Measurements from ENCODE around the gene VEGFB.

Gene VEGFB

DNA sequence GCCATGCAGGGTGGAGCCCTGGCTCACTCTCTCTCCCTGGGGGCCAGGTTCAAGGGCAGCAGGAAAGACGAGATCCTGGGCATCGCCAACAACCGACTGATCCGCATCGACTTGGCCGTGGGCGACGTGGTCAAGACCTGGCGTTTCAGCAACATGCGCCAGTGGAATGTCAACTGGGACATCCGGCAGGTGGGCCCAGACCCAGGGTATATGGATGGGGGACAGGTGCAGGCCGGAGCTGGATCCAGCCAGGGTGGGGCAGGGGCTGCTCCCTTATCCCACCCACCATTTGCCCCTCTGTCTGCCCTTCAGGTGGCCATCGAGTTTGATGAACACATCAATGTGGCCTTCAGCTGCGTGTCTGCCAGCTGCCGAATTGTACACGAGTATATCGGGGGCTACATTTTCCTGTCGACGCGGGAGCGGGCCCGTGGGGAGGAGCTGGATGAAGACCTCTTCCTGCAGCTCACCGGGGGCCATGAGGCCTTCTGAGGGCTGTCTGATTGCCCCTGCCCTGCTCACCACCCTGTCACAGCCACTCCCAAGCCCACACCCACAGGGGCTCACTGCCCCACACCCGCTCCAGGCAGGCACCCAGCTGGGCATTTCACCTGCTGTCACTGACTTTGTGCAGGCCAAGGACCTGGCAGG is 11.3 kb upstream of the VEGFB start:
- TF ChIP-seq ARNT (IDR thresholded peaks at IDR 0.05): no peak
- POLR2A ChIA-PET: interaction anchor here (0.6 to 2.5 kb wide), 3 partner anchors 12 to 38 kb away, joined by 3 to 8 read pairs (median 5); partner anchors contain the start of genes FKBP2 and STIP1

DNA sequence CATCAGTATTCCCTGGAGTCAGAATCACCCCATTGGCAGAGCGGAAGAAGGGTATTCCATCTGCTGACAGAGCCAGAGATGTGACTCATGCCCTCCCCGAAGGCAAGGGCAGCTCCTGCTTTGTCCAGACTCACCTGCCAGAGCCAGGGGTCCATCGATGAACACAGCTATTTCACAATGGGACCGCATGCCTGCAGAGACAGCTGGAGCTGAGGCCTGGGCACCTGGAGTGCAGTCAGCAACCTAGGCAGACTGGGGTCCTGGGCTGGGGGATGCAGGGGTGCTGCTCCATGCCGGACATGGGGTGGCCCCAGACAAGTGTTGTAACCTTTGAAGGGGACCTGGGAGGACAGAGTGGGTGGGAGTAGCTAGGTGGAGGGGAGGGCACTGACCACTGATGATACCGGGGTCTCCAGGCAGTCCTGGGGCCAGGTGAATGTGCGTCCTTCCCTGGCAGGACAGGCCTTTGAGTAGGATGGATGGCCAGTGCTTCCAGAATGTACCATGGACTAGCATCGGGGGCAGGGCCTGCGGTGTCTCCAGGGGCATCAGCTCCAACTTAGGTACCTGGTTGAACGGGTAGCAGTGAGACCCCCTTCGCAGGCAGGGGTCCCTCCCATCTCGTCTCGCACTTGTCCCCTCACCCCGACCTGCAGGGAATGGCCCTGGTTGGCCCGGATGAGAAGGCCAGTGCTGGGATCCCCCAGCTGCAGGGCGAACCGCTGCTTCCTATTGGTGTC is 10.1 kb upstream of the VEGFB start:
- ChIA-PET CTCF (interaction anchor here (0.6 to 1.7 kb wide), 2 partner anchors 20 to 77 kb away, joined by 3 to 4 read pairs; no protein-coding TSS in a partner anchor), POLR2A (interaction anchor here (0.5 to 2.5 kb wide), 8 partner anchors 9 to 47 kb away, joined by 3 to 8 read pairs (median 4); partner anchors contain the start of genes FKBP2, STIP1 and VEGFB)
- TF ChIP-seq, protein P1, sequence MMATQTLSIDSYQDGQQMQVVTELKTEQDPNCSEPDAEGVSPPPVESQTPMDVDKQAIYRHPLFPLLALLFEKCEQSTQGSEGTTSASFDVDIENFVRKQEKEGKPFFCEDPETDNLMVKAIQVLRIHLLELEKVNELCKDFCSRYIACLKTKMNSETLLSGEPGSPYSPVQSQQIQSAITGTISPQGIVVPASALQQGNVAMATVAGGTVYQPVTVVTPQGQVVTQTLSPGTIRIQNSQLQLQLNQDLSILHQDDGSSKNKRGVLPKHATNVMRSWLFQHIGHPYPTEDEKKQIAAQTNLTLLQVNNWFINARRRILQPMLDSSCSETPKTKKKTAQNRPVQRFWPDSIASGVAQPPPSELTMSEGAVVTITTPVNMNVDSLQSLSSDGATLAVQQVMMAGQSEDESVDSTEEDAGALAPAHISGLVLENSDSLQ (IDR thresholded peaks at IDR 0.05): no peak
- TF ChIP-seq NFRKB (IDR thresholded peaks at IDR 0.05) (no peak), LEF1 (IDR thresholded peaks at IDR 0.05; ENCODE audit: borderline replicate concordance) (no peak), TARDBP (IDR thresholded peaks at IDR 0.05) (no peak), SUZ12 (IDR thresholded peaks at IDR 0.05) (no peak), CTBP1 (IDR thresholded peaks at IDR 0.05; ENCODE audit: borderline replicate concordance) (no peak), FOXA1 (IDR thresholded peaks at IDR 0.05) (no peak), HDGF (IDR thresholded peaks at IDR 0.05; ENCODE audit: borderline replicate concordance) (no peak), SP1 (IDR thresholded peaks at IDR 0.05) (no peak), ZNF384 (IDR thresholded peaks at IDR 0.05) (no peak), L3MBTL2 (conservative IDR thresholded peaks at IDR 0.05) (no peak), FOXK2 (IDR thresholded peaks at IDR 0.05) (no peak)
- no peak for DNase-seq (ENCODE audit: extremely low spot score)

More for the DNA sequence above, 11.3 kb upstream of the VEGFB start:
- no peak for DNase-seq (ENCODE audit: extremely low spot score)
- CTCF ChIA-PET: interaction anchor here (1.7 kb wide), 1 partner anchor 19 kb away, joined by 4 read pairs; no protein-coding TSS in a partner anchor

DNA sequence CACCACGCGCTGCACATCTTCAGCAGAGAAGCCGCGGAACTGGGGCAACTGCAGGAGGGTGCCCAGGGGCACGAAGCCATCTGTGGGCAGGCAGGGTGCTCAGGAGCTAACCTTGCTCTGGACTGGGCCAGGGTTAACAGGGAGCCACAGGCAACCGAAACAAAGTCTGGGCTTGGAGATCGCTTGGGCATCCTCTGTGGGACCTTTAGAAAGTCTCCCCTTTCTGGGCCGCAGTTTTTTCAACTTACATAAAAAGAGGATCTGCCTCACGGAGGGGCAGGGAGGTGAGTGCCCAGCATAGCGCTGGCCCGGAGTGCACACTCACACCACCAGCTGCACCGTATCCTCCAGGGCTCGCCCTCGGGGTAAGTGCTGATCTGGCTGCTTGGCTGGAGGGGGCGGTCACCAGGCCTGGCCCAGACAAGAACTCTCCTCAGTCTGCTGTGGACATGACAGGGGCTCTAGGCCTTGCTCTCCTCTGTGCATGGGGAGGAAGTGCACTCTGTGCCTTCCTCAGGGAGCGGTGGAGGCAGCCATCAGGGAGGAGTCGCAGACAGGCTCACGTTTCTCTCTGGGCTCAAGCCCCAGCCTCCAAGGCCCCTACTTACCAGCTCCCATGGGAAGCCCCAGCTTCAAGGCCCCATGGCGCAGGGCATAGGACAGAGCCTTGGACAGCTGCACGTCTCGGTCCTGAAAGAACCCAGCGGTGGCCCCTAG is 9.3 kb upstream of the VEGFB start:
- ChIA-PET CTCF (interaction anchor here (0.6 kb wide), 1 partner anchor 37 kb away, joined by 5 read pairs; no protein-coding TSS in a partner anchor), POLR2A (interaction anchor here (0.9 to 2.5 kb wide), 4 partner anchors 9 to 40 kb away, joined by 3 to 8 read pairs (median 4); partner anchors contain the start of genes FKBP2, STIP1 and VEGFB)
- no peak for TF ChIP-seq ARNT (IDR thresholded peaks at IDR 0.05)
- TF ChIP-seq TARDBP (IDR thresholded peaks at IDR 0.05): no peak
- no peak for TF ChIP-seq BHLHE40 (IDR thresholded peaks at IDR 0.05; ENCODE audit: borderline replicate concordance)
- TF ChIP-seq L3MBTL2 (conservative IDR thresholded peaks at IDR 0.05): no peak
- TF ChIP-seq ZNF384 (IDR thresholded peaks at IDR 0.05): no peak
- no peak for TF ChIP-seq FOXM1 (IDR thresholded peaks at IDR 0.05; ENCODE audit: borderline replicate concordance)
- no peak for DNase-seq (ENCODE audit: extremely low spot score)

DNA sequence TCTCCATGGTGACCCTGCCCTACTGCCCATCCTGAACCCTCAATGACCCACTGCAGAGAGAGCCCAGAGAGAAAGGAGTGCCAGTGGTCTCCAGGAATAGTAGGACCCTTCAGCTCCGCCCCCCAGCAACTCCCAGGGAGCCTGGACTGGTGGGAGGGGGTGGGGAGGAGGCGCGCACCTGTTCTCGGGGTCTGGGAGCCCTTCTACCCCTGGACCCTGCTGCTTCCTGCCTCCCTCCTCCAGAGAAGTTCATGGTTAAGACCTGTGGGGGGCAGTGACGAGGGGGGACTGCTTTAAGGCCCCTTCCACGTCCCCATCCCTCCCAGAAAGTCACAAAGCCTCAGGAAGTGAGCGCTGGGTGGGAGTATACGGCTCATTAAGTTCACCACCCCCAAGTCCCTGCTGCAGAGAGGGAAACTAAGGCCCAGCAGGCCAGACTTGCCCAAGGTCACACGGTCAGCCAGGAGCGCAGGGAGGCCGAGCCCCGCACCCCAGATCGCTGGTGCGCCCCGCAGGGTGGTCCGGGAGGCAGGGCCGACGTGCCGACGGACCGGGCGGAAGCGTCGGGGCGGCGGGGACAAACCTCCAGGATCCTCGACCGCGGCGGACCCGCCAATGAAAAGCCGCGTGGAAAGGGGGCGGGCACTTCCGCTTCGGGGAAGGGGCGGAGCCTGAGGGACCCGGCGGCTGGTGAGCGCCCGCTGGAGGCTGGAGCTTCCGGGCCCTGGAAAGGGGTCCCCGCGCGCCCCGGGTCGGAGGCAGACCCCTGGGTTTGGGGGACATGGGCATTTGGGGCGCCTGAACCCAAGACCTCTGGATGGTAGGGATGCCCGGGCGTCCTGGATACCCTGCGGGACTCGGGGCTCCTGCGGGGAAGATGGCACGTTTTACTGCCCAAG is 8.5 kb upstream of the VEGFB start, which contains the start of the genes NUDT22 and TRPT1:
NUDT22 (plus strand) TSS at position 667 of the 899 bp plus-strand sequence. CDS start 379 bp downstream, outside the sequence.
TRPT1 (minus strand) TSS at position 579 of the 899 bp plus-strand sequence; CDS start at position 253, 326 bp downstream.
- peak; percentile 89 for DNase-seq (ENCODE audit: extremely low spot score)
- ChIA-PET POLR2A (interaction anchor here (0.8 to 2.0 kb wide), 16 partner anchors 9 to 92 kb away, joined by 3 to 11 read pairs (median 5); partner anchors contain the start of genes FKBP2, PPP1R14B, PRDX5 and STIP1), CTCF (interaction anchor here (0.5 to 1.9 kb wide), 5 partner anchors 17 to 382 kb away, joined by 3 to 5 read pairs (median 5); no protein-coding TSS in a partner anchor)
- TF ChIP-seq ARNT (IDR thresholded peaks at IDR 0.05): no peak
- TF ChIP-seq FOXM1 (IDR thresholded peaks at IDR 0.05; ENCODE audit: borderline replicate concordance): no peak
- no peak for TF ChIP-seq ZNF384 (IDR thresholded peaks at IDR 0.05)
- TF ChIP-seq L3MBTL2 (conservative IDR thresholded peaks at IDR 0.05): peak; percentile 42; the same call in 1 of the 2 replicates
- TF ChIP-seq TARDBP (IDR thresholded peaks at IDR 0.05): no peak
- peak; percentile 50 for TF ChIP-seq ELF4 (IDR thresholded peaks at IDR 0.05)

DNA sequence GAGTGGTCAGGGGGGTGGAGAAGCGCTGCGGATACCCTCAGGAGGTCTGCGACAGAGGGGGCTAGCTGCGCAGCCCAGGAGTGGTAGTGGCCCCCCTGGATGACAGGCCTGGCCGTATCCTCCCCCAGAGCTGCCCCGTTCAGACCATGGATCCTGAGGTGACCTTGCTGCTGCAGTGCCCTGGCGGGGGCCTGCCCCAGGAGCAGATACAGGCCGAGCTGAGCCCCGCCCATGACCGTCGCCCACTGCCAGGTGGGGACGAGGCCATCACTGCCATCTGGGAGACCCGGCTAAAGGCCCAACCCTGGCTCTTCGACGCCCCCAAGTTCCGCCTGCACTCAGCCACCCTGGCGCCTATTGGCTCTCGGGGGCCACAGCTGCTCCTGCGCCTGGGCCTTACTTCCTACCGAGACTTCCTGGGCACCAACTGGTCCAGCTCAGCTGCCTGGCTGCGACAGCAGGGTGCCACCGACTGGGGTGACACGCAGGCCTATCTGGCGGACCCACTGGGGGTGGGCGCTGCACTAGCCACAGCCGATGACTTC is 7.8 kb upstream of the VEGFB start:
- CTCF ChIA-PET: interaction anchor here (0.5 to 1.9 kb wide), 4 partner anchors 18 to 383 kb away, joined by 3 to 5 read pairs (median 4); no protein-coding TSS in a partner anchor
- no peak for TF ChIP-seq TARDBP (IDR thresholded peaks at IDR 0.05)
- TF ChIP-seq ELF4 (IDR thresholded peaks at IDR 0.05): no peak
- no peak for TF ChIP-seq ARNT (IDR thresholded peaks at IDR 0.05)
- no peak for TF ChIP-seq FOXM1 (IDR thresholded peaks at IDR 0.05; ENCODE audit: borderline replicate concordance)
- no peak for TF ChIP-seq BHLHE40 (IDR thresholded peaks at IDR 0.05; ENCODE audit: borderline replicate concordance)
- no peak for TF ChIP-seq L3MBTL2 (conservative IDR thresholded peaks at IDR 0.05)
- TF ChIP-seq SP1 (IDR thresholded peaks at IDR 0.05): no peak
- no peak for TF ChIP-seq FOXK2 (IDR thresholded peaks at IDR 0.05)
- TF ChIP-seq LEF1 (IDR thresholded peaks at IDR 0.05; ENCODE audit: borderline replicate concordance): no peak
- no peak for TF ChIP-seq HDGF (IDR thresholded peaks at IDR 0.05; ENCODE audit: borderline replicate concordance)
- TF ChIP-seq FOXA1 (IDR thresholded peaks at IDR 0.05): no peak
- no peak for TF ChIP-seq SUZ12 (IDR thresholded peaks at IDR 0.05)
- TF ChIP-seq NFRKB (IDR thresholded peaks at IDR 0.05): no peak
- TF ChIP-seq, protein P1 (IDR thresholded peaks at IDR 0.05): no peak
- TF ChIP-seq CTBP1 (IDR thresholded peaks at IDR 0.05; ENCODE audit: borderline replicate concordance): no peak
- DNase-seq (ENCODE audit: extremely low spot score): no peak
- POLR2A ChIA-PET: interaction anchor here (1.0 to 2.0 kb wide), 15 partner anchors 10 to 91 kb away, joined by 3 to 11 read pairs (median 5); partner anchors contain the start of genes FKBP2, PPP1R14B, PRDX5 and STIP1
